ENCODE data around the gene B4GALT2.

DNA sequence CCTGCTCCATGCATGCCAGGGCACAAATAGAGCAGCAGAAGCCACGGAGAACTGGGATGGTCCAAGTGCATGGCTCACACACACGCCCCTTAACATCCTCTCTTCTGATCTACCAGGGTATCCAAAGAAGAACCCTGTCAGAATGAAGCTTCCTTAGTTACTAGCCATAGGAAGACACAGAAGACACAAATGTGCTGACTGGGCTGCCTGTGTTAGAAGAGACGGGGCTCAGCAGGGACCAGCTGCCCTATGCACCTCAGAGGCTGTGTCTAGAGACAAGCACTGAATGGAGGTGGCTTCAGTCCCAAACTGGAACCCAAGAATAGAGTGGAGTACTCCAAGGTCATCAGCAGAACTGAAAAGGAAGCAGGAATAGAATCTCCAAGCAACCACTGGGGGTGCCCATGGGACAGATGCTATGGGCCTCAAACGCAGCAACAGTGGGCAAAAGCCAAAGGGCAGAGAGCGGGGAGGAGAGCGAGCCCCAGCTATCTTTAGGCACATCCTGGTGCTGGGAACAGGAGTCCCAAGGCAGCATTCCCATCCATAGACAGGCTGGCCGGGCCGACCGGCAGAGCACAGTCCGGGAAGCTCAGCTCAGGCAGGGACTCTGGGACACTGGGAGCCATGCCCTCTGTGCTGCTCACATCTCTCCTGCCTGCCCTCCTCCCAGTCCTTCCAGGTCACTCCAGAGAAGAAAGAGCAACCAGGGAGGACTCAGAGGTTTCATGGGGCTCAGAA is 42.7 kb downstream of the B4GALT2 start:
- TF ChIP-seq, protein P1, sequence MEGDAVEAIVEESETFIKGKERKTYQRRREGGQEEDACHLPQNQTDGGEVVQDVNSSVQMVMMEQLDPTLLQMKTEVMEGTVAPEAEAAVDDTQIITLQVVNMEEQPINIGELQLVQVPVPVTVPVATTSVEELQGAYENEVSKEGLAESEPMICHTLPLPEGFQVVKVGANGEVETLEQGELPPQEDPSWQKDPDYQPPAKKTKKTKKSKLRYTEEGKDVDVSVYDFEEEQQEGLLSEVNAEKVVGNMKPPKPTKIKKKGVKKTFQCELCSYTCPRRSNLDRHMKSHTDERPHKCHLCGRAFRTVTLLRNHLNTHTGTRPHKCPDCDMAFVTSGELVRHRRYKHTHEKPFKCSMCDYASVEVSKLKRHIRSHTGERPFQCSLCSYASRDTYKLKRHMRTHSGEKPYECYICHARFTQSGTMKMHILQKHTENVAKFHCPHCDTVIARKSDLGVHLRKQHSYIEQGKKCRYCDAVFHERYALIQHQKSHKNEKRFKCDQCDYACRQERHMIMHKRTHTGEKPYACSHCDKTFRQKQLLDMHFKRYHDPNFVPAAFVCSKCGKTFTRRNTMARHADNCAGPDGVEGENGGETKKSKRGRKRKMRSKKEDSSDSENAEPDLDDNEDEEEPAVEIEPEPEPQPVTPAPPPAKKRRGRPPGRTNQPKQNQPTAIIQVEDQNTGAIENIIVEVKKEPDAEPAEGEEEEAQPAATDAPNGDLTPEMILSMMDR (IDR thresholded peaks at IDR 0.05; ENCODE audit: insufficient read depth, low read depth, low read length): no peak
- TF ChIP-seq EZH2 (IDR thresholded peaks at IDR 0.05; ENCODE audit: insufficient read depth, low read length): no peak
